ENCODE data around the gene C5orf46.

DNA sequence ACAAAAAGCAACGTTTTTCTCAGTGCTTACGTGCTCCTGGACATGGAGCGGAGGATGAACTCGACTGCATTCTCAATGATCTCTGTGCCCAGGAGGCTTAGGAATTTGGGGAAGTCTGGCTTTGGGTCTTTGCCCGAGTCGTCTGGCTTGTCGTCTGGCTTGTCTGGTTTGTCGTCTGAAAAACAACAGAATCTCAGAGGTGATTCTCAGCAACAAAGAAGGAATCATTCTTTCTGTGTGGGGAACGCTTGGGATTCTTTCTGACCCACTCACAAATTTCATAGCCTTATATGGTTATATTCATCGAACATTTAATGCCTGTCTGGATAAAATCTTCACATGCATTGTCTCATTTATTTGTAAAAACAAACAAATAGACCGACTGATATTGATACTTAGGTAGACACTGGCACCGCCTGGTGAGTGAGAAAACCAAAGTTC, 4.7 kb downstream of the C5orf46 start:
- TF ChIP-seq, protein P1, sequence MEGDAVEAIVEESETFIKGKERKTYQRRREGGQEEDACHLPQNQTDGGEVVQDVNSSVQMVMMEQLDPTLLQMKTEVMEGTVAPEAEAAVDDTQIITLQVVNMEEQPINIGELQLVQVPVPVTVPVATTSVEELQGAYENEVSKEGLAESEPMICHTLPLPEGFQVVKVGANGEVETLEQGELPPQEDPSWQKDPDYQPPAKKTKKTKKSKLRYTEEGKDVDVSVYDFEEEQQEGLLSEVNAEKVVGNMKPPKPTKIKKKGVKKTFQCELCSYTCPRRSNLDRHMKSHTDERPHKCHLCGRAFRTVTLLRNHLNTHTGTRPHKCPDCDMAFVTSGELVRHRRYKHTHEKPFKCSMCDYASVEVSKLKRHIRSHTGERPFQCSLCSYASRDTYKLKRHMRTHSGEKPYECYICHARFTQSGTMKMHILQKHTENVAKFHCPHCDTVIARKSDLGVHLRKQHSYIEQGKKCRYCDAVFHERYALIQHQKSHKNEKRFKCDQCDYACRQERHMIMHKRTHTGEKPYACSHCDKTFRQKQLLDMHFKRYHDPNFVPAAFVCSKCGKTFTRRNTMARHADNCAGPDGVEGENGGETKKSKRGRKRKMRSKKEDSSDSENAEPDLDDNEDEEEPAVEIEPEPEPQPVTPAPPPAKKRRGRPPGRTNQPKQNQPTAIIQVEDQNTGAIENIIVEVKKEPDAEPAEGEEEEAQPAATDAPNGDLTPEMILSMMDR (IDR thresholded peaks at IDR 0.05; ENCODE audit: extremely low read depth in 1 of 2, insufficient read depth in 1 of 2, low read depth in 1 of 2, low read length in 2 of 2): no peak
- TF ChIP-seq POLR2A (IDR thresholded peaks at IDR 0.05; ENCODE audit: low read depth, low read length) (no peak), EZH2 (IDR thresholded peaks at IDR 0.05; ENCODE audit: borderline replicate concordance, low read depth, low read length, severe bottlenecking) (no peak), POLR2AphosphoS5 (IDR thresholded peaks at IDR 0.05; ENCODE audit: insufficient read depth, low read depth, low read length) (no peak), GATA2 (IDR thresholded peaks at IDR 0.05; ENCODE audit: insufficient read depth, insufficient read length, low read depth, low read length) (no peak)
- TF ChIP-seq, protein P2, sequence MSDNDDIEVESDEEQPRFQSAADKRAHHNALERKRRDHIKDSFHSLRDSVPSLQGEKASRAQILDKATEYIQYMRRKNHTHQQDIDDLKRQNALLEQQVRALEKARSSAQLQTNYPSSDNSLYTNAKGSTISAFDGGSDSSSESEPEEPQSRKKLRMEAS (IDR thresholded peaks at IDR 0.05; ENCODE audit: insufficient read depth, insufficient read length): no peak

Data from endothelial cell of umbilical vein (primary cell).